Epithelial cell of esophagus (primary cell): ENCODE measurements around the gene INO80.

Source experiments
- DNase-seq: peaks from one replicate; pipeline ENCODE4 v3.0.0; 2010; ENCODE audit warnings: low read depth
- H3K4me3 ChIP-seq: 2 replicates; pipeline ENCODE4 v1.5.1; 2011; ENCODE audit warnings: mild to moderate bottlenecking, low read length, control low read depth
- CTCF ChIP-seq: IDR thresholded peaks from 2 replicates; pipeline ENCODE4 v1.5.1; 2011; ENCODE audit warnings: low read depth, mild to moderate bottlenecking, low read length, control low read depth, inconsistent platforms; ENCODE audit not compliant: insufficient read depth; ENCODE audit errors: missing control alignments

INO80 gene

DNA sequence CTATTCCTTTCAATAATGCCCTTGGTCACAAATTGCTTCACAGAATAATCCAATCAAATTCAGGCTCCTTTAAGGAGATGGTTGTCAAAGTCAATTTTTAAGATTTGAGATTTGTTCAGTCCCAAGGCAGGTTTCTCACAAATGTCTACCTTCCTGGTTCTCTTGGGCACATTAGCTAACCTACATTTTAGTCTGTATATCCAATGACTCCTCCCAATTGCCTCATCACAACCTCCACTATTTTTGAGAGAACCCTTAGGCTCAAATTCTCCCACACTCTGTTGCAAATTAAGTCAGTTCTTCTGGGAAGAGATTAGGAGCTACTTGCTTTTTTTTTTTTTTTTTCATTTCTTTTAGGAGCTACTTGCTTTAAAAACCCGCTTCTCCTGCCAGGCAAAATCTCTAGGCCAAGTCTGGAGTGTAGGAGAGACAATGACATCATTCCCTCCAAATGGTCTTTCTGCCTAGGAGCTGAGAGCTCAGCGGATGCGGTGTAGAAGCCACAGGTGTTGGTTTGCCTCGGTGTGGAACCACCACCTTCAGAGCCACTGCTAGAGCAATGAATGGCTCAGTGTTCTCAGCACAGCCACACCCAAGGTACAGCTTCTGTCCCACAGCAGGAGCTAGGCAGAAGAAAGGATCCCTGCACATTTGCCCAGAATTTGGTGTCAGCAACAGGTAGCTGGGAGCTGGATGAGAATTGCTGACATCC is 10.0 kb upstream of the INO80 start:
- peak; percentile 11 for DNase-seq
- no peak overlapping the region for H3K4me3 ChIP-seq
- no peak for TF ChIP-seq CTCF

GRCh38 chr15:41125063-41125669 is 9.1 kb upstream of the INO80 start:
- no peak for TF ChIP-seq CTCF
- H3K4me3 ChIP-seq = no peak overlapping the region
- no peak for DNase-seq

DNA sequence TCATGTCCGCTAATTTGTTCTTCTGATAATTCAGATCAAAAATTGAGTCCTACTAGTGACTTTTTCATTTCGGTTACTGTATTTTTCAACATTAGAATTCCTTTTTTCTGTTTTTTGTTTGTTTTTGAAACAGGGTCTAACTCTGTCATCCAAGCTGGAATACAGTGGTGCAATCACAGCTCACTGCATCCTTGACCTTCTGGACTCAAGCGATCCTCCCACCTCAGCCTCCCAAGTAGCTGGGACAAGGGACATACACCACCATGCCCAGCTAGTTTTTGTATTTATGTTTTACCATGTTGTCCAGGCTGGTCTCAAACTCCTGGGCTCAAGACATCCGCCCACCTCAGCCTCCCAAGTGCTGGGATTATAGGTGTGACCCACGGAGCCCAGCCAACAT is 8.0 kb upstream of the INO80 start:
- DNase-seq = no peak
- H3K4me3 ChIP-seq = no peak overlapping the region
- TF ChIP-seq CTCF = no peak

DNA sequence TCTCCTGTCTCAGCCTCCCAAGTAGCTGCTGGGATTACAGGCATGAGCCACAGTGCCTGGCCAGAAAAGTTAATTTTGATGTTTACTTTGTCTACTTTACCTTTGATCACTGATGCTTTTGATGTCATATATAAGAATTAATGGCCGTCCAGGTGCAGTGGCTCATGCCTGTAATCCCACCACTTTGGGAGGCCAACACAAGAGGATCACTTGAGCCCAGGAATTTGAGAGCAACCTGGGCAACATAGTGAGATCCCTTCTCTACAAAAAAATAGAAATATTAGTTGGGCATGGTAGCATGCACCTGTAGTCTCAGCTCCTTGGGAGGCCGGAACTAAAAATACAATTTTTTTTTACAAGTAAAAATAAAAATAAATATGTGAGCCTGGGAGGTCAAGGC is 6.8 kb upstream of the INO80 start:
- no peak overlapping the region for H3K4me3 ChIP-seq
- no peak for DNase-seq
- TF ChIP-seq CTCF = no peak

- no peak overlapping the region for H3K4me3 ChIP-seq
- no peak for DNase-seq
- TF ChIP-seq CTCF = no peak
These were observed 5.9 kb upstream of the INO80 start for GRCh38 chr15:41121951-41122350.

GRCh38 chr15:41116962-41117252 is 827 bp upstream of the INO80 start:
- no peak for TF ChIP-seq CTCF
- peak overlapping the region; percentile 96 for H3K4me3 ChIP-seq
- DNase-seq = no peak

- peak overlapping the region; percentile 96 for H3K4me3 ChIP-seq
- no peak for TF ChIP-seq CTCF
- DNase-seq = peak; percentile 58
These were observed 396 bp downstream of the INO80 start for GRCh38 chr15:41115652-41116115.
